ES-I3 (cell line): ENCODE measurements around the gene PLA2G4D.

Source experiments
- H3K36me3 ChIP-seq: 2 replicates; pipeline ENCODE4 v1.6.1; 2013; ENCODE audit warnings: mild to moderate bottlenecking, low read length, control low read depth, moderate library complexity; ENCODE audit not compliant: insufficient read depth
- H3K4me1 ChIP-seq: 2 replicates; pipeline ENCODE4 v1.6.1; 2013; ENCODE audit warnings: mild to moderate bottlenecking, control low read depth, low read length; ENCODE audit not compliant: insufficient read depth
- H3K9ac ChIP-seq: 2 replicates; pipeline ENCODE4 v1.6.1; 2013; ENCODE audit warnings: low read depth, mild to moderate bottlenecking, low read length, moderate library complexity
- H3K9me3 ChIP-seq: 2 replicates; pipeline ENCODE4 v1.6.1; 2013; ENCODE audit warnings: mild to moderate bottlenecking, low read length, moderate library complexity; ENCODE audit not compliant: control insufficient read depth, insufficient read depth

Gene PLA2G4D

GRCh38 chr15:42032376-42033213 lies 61.8 kb downstream of the PLA2G4D start:
- Histone ChIP-seq H3K36me3 (no peaks in the 10 kb centered on the region), H3K4me1 (peaks cover 12% of the 10 kb centered on the region), H3K9me3 (0 out of 2 replicates have a peak, but pooled peaks cover 3% of the 10 kb centered on the region), H3K9ac (no peak overlapping the region)

- H3K9me3 ChIP-seq: 0 out of 2 replicates have a peak, but pooled peaks cover 3% of the 10 kb centered on the region
- H3K36me3 ChIP-seq: no peaks in the 10 kb centered on the region
- H3K4me1 ChIP-seq: peaks cover 12% of the 10 kb centered on the region
- no peak overlapping the region for H3K9ac ChIP-seq
Observed at GRCh38 chr15:42031198-42031915, 63.0 kb downstream of the PLA2G4D start.

GRCh38 chr15:42027521-42027920 lies 66.8 kb downstream of the PLA2G4D start:
- H3K9ac ChIP-seq: no peak overlapping the region

GRCh38 chr15:42024303-42024702 lies 70.1 kb downstream of the PLA2G4D start:
- peaks cover 9% of the 10 kb centered on the region for H3K9me3 ChIP-seq
- no peaks in the 10 kb centered on the region for H3K4me1 ChIP-seq
- H3K36me3 ChIP-seq: no peaks in the 10 kb centered on the region
- H3K9ac ChIP-seq: no peak overlapping the region

More at GRCh38 chr15:42027521-42027920, 66.8 kb downstream of the PLA2G4D start:
- peaks cover 9% of the 10 kb centered on the region for H3K9me3 ChIP-seq
- no peaks in the 10 kb centered on the region for H3K4me1 ChIP-seq
- no peaks in the 10 kb centered on the region for H3K36me3 ChIP-seq

GRCh38 chr15:42021593-42021992 lies 72.8 kb downstream of the PLA2G4D start:
- Histone ChIP-seq H3K9me3 (peaks cover 9% of the 10 kb centered on the region), H3K4me1 (no peaks in the 10 kb centered on the region), H3K9ac (no peak overlapping the region), H3K36me3 (no peaks in the 10 kb centered on the region)

- peaks cover 9% of the 10 kb centered on the region for H3K9me3 ChIP-seq
- H3K4me1 ChIP-seq: no peaks in the 10 kb centered on the region
- no peaks in the 10 kb centered on the region for H3K36me3 ChIP-seq
- H3K9ac ChIP-seq: no peak within 1 kb of the TSS
Observed at GRCh38 chr15:42020713-42021273, 73.6 kb downstream of the PLA2G4D start, which contains the start of gene PLA2G4E. PLA2G4E (minus strand) TSS chr15:42021042; CDS start chr15:42021030, 12 bp downstream.

GRCh38 chr15:42018306-42019224 lies 75.8 kb downstream of the PLA2G4D start:
- Histone ChIP-seq H3K9ac (no peak overlapping the region), H3K4me1 (no peaks in the 10 kb centered on the region), H3K9me3 (peaks cover 7% of the 10 kb centered on the region; the same call in 1 of the 2 replicates)

More at GRCh38 chr15:42018306-42019224, 75.8 kb downstream of the PLA2G4D start:
- H3K36me3 ChIP-seq: no peaks in the 10 kb centered on the region
